H1 (cell line): ENCODE measurements around the gene DVL1. TPM values are rescaled to one million over a fixed set of nuclear protein-coding genes. Genes with fewer than 3 reads are reported as not detected.

ENCODE experiments used
- ASH2L ChIP-seq: fragments of 200-600, 300-600 bp; sonication (generic); IDR thresholded peaks from one replicate; pipeline ENCODE4 v1.7.1; 2017; ENCODE audit warnings: low read length
- BACH1 ChIP-seq: IDR thresholded peaks from 2 replicates; pipeline ENCODE4 v1.6.1; 2012; ENCODE audit warnings: low read length, improper control_type of control experiment
- CEBPB ChIP-seq: IDR thresholded peaks from 2 replicates; pipeline ENCODE4 v1.6.1; 2012; ENCODE audit warnings: low read depth, low read length
- CTCF ChIP-seq, 3 experiments: IDR thresholded peaks; 1 replicate in 2 of 3; 2 replicates in 1 of 3; pipeline versions ENCODE4 v1.5.1 to v1.6.1; 2011; ENCODE audit warnings: low read length in 3 of 3, mild to moderate bottlenecking in 3 of 3, inconsistent platforms in 2 of 3, low read depth in 1 of 3, moderate library complexity in 1 of 3; ENCODE audit not compliant: insufficient read depth in 1 of 3; ENCODE audit errors: control extremely low read depth in 1 of 3
- E2F6 ChIP-seq: IDR thresholded peaks from 2 replicates; pipeline ENCODE4 v1.6.1; 2012; ENCODE audit warnings: inconsistent platforms
- EP300 ChIP-seq, 2 experiments: IDR thresholded peaks; 1 replicate in 1 of 2; 2 replicates in 1 of 2; pipeline ENCODE4 v1.6.1; 2011 to 2012; ENCODE audit warnings: low read depth in 2 of 2, low read length in 2 of 2, mild to moderate bottlenecking in 2 of 2, borderline replicate concordance in 1 of 2, inconsistent platforms in 1 of 2, moderate library complexity in 1 of 2
- HDAC6 ChIP-seq: IDR thresholded peaks from one replicate; pipeline ENCODE4 v1.7.1; 2012; ENCODE audit warnings: low read depth, mild to moderate bottlenecking, inconsistent platforms, low read length, moderate library complexity
- KDM4A ChIP-seq: IDR thresholded peaks from one replicate; pipeline ENCODE4 v1.7.1; 2012; ENCODE audit warnings: low read depth, mild to moderate bottlenecking, moderate library complexity, low read length, inconsistent platforms; ENCODE audit not compliant: severe bottlenecking
- POU5F1 ChIP-seq: IDR thresholded peaks from 2 replicates; pipeline ENCODE4 v1.6.1; 2011; ENCODE audit warnings: low read depth, mild to moderate bottlenecking, low read length, moderate library complexity
- RAD21 ChIP-seq, 2 experiments: IDR thresholded peaks in 1 of 2; conservative IDR thresholded peaks in 1 of 2; 2 replicates each; pipeline ENCODE4 v1.6.1; 2011; ENCODE audit warnings: low read depth in 2 of 2, low read length in 2 of 2, improper control_type of control experiment in 1 of 2, inconsistent platforms in 1 of 2, mild to moderate bottlenecking in 1 of 2, moderate library complexity in 1 of 2
- RFX5 ChIP-seq: IDR thresholded peaks from 2 replicates; pipeline ENCODE4 v1.6.1; 2011; ENCODE audit warnings: low read depth, low read length, improper control_type of control experiment, borderline replicate concordance
- RNF2 ChIP-seq: fragments of 200-900, 300-1000 bp; sonication (generic); IDR thresholded peaks from 2 replicates; pipeline ENCODE4 v1.7.1; 2016; ENCODE audit warnings: borderline replicate concordance, low read depth, mild to moderate bottlenecking, antibody characterized with exemption, low read length; ENCODE audit not compliant: poor library complexity, severe bottlenecking; ENCODE audit errors: missing control alignments
- RXRA ChIP-seq: IDR thresholded peaks from 2 replicates; pipeline ENCODE4 v1.6.1; 2011; ENCODE audit warnings: low read depth, mild to moderate bottlenecking, low read length, moderate library complexity; ENCODE audit not compliant: insufficient read depth
- SAP30 ChIP-seq: fragments of 300-600 bp; sonication (generic); IDR thresholded peaks from 2 replicates; pipeline ENCODE4 v1.7.1; 2012; ENCODE audit warnings: low read length, moderate library complexity, mild to moderate bottlenecking, inconsistent platforms; ENCODE audit not compliant: insufficient read depth, insufficient replicate concordance
- SIN3A ChIP-seq, 2 experiments: IDR thresholded peaks in 1 of 2; conservative IDR thresholded peaks in 1 of 2; 2 replicates each; pipeline ENCODE4 v1.6.1; 2011 to 2012; ENCODE audit warnings: low read length in 2 of 2, improper control_type of control experiment in 1 of 2, low read depth in 1 of 2, mild to moderate bottlenecking in 1 of 2
- SP1 ChIP-seq: IDR thresholded peaks from 2 replicates; pipeline ENCODE4 v1.6.1; 2011; ENCODE audit warnings: low read depth, low read length
- SP4 ChIP-seq: IDR thresholded peaks from 2 replicates; pipeline ENCODE4 v1.6.1; 2012; ENCODE audit warnings: low read length, inconsistent platforms
- SRF ChIP-seq: IDR thresholded peaks from 2 replicates; pipeline ENCODE4 v1.6.1; 2011; ENCODE audit warnings: mild to moderate bottlenecking, low read depth, low read length, moderate library complexity
- TCF12 ChIP-seq: IDR thresholded peaks from 2 replicates; pipeline ENCODE4 v1.6.1; 2011; ENCODE audit warnings: low read depth, mild to moderate bottlenecking, low read length
- YY1 ChIP-seq: IDR thresholded peaks from 2 replicates; pipeline ENCODE4 v1.6.1; 2011; ENCODE audit warnings: low read depth, mild to moderate bottlenecking, low read length
- polyA plus RNA-seq, 7 experiments: library from polyadenylated mRNA; depleted of rRNA in 3 of 7; stranded (reverse) in 5 of 7; unstranded in 2 of 7; fragments of >200 nt in 5 of 7; fragments of 200-250 nt in 2 of 7; gene quantifications; 1 replicate in 5 of 7; 2 replicates in 1 of 7; 4 replicates in 1 of 7; pipeline versions ENCODE4 v1.2.1 to v1.2.3, GENCODE V29; 2011 to 2013; ENCODE audit warnings: missing spikeins in 2 of 7, mixed read lengths in 2 of 7
- total RNA-seq: library from RNA; stranded (reverse); fragmentation: NEBNext Ultra II Directional; extraction: Animal tissue kit (Norgen Biotek cat#: 25700); gene quantifications from 2 replicates; pipeline ENCODE4 v1.2.1, GENCODE V29; 2021

Gene DVL1
- total and polyA plus RNA-seq, 2 of the 8 experiments (the other 6 are each of a cell fraction or from before 2014, with no cell fraction given) = 39.4 to 58.9 TPM

- TF ChIP-seq CTCF (IDR thresholded peaks at IDR 0.05; ENCODE audit: control extremely low read depth in 1 of 3, insufficient read depth in 1 of 3, low read depth in 1 of 3, low read length in 3 of 3) (no peak), SP4 (no peak), RFX5 (no peak), CEBPB (peak; percentile 99), SRF (no peak), KDM4A (peak; percentile 83), SIN3A (conservative IDR thresholded peaks at IDR 0.05 in 1 of 2, IDR thresholded peaks at IDR 0.05 in 1 of 2; ENCODE audit: low read depth in 1 of 2, low read length in 2 of 2) (peak; percentile 62 to 97; a peak in 2 of 4 replicates), BACH1 (peak; percentile 64; the same call in 1 of the 2 replicates), RAD21 (IDR thresholded peaks at IDR 0.05 in 1 of 2, conservative IDR thresholded peaks at IDR 0.05 in 1 of 2; ENCODE audit: low read depth in 2 of 2, low read length in 2 of 2) (no peak), HDAC6 (no peak), EP300 (IDR thresholded peaks at IDR 0.05; ENCODE audit: borderline replicate concordance in 1 of 2, low read depth in 2 of 2, low read length in 2 of 2) (no peak), ASH2L (peak; percentile 85), SAP30 (no peak), E2F6 (no peak), TCF12 (no peak), RNF2 (no peak), RXRA (no peak), YY1 (peak; percentile 35; the same call in 1 of the 2 replicates), POU5F1 (no peak), SP1 (no peak)
Observed at GRCh38 chr1:1307923-1308755, 41.1 kb downstream of the DVL1 start, which contains the start of the genes ACAP3 and PUSL1 (continued).
